ENCODE data around the gene THOP1.

- TF ChIP-seq CTCF (IDR thresholded peaks at IDR 0.05): no peak
- no peak for TF ChIP-seq EP300 (IDR thresholded peaks at IDR 0.05)
- no peak for TF ChIP-seq POLR2A (IDR thresholded peaks at IDR 0.05)
These were observed 29.1 kb downstream of the THOP1 start for GRCh38 chr19:2814426-2814825.

All from ovary (tissue), 3 donors.